Dermis blood vessel endothelial cell (primary cell): ENCODE results near the gene SATB2. TPM values are rescaled to one million over a fixed set of nuclear protein-coding genes. Genes with fewer than 3 reads are reported as not detected.

Experiments used
- DNase-seq: peaks from one replicate; pipeline ENCODE4 v3.0.0; 2010
- total RNA-seq: library from RNA; depleted of rRNA; stranded (reverse); fragments of >200 nt; gene quantifications from 2 replicates; pipeline ENCODE4 v1.2.3, GENCODE V29; 2014

SATB2 gene
- 0.33 and 0.85 TPM in 2 replicates for total RNA-seq

DNA sequence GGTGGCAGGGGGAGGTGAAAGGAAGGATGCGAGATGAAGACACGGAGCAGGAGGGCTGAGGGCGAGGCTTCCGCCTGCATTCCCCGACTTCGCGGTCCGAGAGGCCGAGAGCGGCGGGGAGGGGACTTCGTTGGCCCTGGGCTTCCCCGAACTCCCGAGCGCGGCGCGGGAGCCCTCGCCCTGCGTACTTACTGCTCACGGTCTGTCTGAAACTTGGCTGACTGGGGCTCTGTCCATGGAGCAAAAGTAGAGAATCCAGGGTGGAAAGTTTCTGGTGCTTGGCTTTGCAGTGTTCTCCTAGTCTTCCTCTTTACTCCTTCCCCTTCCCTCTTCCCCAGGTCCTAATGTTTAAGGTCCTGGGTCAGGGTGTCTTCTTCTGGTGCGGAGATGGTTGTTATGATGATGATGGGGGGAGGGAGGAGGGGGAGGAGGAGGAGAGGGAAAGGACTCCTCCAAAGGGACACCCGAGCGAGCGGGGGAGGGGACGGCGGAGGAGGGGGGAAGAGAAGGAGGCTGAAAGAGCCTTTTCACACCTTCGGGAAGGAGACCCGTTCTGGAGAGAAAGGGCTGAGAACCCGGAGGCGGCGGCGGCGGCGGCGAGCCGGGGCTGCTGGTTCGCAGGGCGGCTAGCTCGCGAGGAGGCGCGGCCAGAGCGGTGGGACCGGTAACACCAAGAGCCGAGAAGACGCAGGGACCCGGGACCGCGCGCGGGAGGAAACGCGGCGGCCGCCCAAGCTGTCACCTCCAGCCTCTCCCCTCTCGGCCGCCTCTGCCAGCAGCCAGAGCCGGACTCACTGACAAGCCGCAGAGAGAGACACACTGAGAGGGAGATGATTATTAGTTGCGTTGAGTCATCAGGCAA, at the start of gene SATB2:
Gene SATB2, minus strand, starts transcription at position 793 of the 862 bp plus-strand sequence. CDS start 1,902 bp downstream, outside the sequence.
- peak; percentile 24 for DNase-seq

DNA sequence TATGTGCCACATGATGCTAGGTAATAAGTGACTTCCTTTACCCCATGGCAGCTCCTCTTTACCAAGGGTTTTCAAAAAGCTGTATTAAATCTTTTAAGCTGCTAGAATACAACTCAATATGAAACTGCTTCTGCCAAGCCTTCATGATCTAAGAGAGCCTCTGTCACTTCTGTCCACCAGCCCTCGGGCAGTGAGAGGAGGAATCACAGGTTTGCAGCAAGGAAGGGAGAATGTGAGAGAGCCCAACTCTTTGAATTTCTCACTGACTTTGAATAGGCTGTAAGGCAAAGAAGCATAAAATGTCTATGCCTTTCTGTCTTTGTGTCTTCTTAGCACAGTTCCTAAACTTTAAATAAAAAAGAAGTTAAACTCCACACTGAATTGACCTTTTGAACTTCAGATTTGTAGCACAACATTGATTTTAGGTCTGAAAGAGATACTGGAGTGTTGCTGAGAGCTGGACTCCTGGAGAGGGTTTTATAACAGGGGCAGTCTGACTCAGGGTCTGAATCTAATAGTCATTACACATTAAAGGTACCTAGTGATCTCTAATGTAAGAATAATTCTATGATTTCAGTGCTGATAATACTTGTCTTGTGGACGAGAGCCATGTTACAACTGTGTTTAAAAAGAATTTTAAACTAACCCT, 48.1 kb upstream of the SATB2 start:
- DNase-seq = no peak

DNA sequence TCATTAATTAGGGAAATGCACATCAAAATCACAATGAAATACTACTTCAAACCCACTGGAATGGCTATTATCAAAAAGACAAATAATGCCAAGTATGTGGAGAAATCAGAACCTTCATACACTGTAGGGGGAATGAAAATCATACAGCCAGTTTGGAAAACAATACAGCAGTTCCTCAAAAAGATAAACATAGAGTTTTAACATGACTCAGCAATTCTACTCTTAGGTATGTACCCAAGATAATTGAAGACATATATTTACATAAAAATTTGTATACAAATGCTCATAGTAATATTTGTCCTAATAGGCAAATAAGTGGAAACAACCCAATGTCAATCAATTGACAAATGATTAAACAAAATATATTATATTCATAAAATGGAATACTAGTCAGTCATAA, 45.4 kb upstream of the SATB2 start:
- DNase-seq = no peak

DNA sequence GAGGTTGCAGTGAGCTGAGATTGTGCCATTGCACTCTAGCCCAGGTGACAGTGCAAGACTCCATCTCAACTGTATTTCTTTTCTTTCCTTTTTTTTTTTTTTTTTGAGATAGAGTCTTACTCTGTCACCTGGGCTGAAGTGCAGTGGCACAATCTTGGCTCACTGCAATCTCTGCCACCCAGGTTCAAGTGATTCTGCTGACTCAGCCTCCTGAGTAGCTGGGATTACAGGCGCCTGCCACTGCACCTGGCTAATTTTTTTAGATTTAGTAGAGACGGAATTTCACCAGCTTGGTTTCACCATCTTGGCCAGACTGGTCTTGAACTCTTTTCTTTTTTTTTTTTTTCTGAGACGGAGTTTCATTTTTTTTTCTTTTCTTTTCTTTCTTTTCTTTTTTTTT, 41.3 kb upstream of the SATB2 start:
- no peak for DNase-seq

DNA sequence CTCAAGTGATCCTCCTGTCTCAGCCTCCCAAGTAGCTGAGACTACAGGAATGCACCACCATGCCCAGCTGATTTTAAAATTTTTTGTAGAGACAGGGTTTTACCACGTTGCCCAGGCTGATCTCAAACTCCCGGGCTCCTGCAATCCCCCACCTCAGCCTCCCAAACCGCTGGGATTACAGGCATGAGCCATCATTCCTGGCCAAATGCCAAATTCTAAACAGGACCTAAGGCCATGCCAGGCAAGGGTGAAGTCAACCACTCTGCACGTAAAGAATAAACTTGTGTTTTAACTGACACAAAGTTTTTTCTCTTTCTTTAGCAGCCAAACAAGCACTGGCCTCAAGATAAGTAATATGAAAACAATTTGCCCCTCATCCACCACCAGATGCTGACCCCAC, 37.4 kb upstream of the SATB2 start:
- DNase-seq = no peak

DNA sequence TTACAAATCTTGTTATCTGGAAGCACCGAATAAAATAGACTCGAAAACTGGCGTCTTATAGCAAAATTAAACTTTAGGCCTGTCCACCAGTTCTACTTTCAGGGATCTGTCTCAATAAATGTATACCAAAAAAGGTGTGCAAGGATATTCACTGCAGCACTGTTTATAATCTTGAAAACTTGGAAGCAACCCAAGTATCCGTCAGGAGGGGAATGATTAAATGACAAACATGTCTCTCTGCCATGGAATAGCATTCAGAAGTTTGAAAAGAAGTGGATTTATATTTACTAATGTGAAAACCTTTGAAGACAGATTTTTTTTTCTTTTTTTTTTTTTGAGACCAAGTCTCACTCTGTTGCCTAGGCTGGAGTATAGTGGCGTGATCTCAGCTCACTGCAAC, 32.3 kb upstream of the SATB2 start:
- no peak for DNase-seq

DNA sequence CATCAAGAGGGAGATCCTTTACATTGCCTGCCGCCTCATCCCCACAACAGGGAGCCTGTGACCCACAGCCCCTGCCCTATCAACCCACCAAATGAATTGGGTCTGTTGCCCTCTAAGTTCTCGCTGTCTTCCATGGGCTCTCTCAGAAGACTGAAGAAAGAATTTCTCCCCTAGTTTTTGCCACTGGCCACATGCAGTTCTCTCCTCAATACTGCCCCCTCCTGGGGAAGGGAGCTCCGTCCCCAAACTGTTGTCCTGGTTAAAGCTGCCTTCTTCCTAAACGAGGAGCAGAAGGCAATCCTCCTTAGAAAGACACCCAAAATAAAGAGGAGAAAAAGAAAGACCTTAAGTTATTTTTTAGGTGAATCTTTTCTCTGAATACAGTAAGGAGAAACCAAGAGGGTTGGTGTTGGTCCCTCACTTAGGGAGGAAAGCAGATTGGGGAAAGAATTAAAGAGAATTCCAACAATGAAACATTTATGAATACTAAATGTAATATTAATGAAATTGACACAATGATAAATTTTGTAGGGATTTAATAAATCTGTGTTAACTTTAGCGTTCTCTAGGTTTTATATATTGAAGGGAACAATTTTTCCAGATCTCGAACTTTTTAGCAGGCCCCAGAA, 31.1 kb upstream of the SATB2 start:
- DNase-seq = peak; percentile 72

DNA sequence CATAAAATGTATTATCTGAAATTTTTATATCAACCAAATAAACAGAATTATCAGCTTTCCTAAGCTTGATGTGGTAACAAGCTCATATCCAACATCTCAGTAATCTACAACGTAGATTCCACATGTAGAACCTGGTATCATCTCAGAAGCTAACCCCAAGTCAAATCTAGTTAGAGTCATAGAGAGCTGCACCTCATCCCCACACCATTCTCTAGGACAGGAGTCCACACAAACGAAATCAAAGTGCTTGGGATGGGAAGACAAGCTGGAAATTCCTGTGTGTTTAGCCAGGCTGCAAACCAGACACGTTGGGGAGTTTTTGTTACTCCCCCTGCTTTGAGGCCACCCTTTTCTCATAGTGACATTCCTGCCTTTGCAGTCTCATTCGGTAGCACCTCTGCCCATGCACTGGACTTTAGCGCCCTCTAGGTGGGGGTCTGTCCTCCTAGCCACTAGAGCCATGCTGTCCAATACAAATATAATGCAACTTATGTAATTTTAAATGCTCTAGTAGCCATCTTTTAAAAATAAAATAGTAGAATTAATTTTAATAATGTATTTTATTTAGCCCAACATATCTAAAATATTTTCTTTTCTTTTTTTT, 28.1 kb upstream of the SATB2 start:
- DNase-seq = peak; percentile 67

DNA sequence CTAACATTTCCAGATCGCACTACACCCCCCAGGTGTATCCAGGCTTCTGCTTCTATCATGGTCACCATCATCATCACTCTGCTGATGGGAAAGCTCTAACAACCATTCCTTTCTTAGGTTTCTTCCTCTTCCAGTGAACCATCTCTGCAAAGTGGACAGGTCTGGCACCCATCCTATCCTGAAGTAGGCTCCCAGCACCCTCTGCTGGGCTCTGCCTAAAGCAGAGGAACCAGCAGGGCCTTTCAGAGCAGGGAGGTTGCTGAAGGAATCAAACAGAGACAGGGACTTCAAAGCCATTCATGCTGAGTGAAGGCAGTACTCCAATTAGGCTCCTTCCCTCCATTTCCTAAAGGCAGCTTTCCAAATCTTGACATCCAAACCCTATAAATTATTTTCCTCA, 27.2 kb upstream of the SATB2 start:
- DNase-seq = no peak

DNA sequence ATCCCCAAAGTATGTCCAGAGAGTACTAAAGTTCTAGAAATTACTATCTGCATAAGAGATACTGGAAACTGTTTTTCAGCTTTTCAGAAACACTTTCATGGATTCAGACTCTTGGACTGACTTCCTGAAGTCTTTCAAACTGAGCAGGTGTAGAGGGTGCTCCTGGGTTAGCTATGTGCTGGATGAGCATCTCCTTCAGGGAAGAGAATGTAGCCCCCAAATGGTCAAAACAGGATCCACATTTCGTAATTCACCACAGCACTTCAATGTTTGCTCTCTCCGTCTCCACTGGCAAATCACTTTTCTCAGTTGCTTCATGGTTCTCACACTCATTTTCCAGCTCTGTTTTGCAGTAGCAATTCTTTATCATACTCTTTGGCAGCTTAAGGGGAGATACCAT, 23.2 kb upstream of the SATB2 start:
- DNase-seq = no peak

DNA sequence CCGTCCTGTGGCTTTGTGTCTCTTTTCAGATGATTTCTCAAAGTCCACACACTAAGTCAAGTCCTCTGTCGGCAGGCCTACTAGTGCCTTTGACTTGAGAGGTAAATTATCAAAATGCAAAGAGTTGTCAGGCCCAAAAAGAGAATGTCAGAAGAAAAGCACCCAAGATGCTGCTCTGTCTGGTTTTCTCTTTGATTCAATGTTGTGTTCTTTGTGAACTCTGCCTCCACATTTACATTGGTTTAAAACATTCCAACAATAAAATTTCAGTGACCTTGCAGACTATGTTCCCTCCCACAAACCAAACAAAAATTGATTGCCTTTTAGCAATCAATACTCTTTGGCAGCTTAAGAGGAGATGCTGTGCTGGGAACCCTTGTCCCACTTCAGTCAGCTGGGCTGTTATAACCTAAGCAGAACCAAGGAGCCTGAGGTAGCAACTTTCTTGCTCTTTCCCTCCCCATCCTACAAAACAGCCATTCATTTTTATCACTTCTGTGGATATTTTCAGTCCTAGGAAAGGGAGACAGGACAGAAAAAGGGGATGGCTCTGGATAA, 19.6 kb upstream of the SATB2 start:
- no peak for DNase-seq

DNA sequence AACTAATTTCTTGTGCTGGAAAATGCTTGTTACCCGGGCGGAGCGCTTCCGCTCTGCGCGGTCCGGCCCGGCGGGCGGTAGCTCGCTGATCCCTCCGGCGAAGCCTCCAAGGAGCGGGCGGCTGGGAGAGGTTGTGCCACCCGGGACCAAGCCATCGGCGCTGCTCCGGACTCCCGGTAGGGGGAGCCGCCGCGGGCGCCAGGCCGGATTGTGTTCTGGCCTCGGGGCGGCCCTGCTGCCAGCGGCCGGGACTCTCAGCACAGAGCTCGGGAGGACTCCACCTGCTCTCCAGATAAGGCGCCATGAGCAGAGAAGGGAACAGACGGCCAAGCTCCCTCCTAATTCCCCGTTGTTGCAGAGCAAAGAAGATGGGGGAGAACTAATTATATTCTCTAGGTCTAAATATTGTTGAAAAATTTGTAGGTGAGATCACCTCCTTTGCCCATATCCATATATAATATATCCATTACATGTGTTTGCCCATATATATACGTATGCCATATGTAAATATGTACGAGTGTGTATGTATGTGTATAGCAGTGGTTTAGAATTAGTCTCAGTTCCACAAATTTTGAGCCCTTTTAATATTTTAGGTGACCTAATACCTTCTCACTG, 13.8 kb upstream of the SATB2 start:
- DNase-seq = peak; percentile 65

DNA sequence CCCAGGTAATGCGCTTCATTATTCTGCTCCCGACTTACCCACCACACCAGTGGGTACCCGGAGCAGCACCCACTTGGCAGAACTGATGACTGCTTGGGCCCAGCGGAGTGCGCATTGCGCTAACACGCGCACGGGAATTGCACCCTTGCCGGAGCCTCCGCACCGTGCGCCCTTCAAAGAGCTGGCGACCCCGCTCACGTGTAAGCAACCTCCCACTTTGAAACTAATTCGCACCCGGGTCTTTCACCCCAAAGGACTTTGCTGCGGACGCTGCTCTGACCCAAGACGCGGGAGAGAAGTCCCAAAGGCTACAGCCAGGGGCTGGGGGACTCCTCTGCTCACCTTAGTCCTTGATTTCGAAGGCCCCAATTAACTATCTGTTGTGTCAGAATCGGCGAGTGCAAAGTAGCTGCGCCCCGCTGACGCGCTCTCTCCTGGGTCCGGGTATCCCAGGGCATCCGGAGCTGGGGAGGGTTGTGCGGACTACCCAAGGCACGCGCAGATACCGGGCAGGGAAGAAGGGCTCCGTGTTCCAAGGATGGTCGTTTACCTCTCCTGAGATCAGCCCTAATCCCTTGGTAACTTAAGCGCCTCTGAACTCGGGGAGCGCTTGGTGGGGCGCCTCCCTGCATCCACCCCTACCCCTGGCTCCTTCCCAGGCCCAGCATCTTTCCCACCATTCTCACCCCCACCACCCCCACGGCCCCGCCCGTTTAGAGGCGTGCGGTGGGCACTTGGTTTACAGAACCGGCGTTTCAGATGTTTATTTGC, 13.1 kb upstream of the SATB2 start:
- no peak for DNase-seq

DNA sequence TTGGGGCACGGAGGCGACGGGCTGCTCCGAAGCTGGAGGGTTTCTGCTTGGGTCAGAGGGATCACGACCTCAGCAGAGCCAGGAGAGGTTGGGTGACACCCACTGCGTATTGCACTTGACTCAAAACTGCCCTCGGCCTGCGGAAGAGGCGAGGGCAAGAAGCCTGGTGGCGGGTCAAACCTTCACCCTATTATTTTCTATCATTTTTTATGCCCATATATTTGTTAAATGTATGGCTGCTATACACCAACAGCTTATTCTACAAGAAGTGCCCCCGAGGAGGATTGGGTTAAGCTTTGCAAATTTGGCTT, 12.6 kb upstream of the SATB2 start:
- no peak for DNase-seq

DNA sequence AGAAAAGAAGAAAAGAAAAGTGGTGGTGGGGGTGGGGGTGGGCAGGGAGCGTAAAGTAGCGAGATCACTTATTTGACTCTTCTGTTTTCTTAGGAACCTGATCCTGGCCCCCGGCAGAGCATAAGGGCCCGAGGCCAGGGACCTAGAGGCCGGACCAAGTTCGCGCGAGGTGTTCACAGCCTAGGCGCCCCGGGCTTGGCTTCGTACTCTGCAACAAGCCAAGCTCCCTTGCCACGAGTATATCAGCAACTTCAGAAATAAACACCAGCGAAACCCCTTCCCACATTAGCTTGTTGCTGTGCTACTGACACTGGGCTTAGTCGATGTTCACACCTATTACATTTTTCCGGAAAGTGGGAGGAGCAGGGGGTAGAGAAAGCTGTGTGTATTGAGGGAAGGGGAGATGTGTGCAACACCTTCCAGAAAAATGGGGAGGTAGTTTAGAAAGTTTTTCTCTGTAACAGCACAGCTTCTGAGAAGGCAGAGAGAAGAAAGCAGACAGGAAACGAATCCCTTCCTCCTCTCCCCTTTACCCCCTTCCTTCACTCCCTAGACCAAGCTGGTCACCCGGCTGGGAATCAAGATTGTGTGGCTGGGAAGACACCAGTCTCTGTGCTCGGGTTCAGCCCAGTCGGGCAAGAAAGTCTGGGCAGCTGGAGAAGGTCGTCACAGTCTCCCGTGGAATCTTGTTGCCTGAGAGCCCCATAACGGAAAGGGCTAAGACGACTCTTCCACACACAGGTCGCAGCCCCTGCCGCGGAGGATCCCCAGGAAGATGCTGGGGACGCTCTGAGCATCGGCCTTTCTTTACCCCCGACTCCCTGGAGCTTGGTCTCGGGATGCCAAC, 12.0 kb upstream of the SATB2 start:
- no peak for DNase-seq

DNA sequence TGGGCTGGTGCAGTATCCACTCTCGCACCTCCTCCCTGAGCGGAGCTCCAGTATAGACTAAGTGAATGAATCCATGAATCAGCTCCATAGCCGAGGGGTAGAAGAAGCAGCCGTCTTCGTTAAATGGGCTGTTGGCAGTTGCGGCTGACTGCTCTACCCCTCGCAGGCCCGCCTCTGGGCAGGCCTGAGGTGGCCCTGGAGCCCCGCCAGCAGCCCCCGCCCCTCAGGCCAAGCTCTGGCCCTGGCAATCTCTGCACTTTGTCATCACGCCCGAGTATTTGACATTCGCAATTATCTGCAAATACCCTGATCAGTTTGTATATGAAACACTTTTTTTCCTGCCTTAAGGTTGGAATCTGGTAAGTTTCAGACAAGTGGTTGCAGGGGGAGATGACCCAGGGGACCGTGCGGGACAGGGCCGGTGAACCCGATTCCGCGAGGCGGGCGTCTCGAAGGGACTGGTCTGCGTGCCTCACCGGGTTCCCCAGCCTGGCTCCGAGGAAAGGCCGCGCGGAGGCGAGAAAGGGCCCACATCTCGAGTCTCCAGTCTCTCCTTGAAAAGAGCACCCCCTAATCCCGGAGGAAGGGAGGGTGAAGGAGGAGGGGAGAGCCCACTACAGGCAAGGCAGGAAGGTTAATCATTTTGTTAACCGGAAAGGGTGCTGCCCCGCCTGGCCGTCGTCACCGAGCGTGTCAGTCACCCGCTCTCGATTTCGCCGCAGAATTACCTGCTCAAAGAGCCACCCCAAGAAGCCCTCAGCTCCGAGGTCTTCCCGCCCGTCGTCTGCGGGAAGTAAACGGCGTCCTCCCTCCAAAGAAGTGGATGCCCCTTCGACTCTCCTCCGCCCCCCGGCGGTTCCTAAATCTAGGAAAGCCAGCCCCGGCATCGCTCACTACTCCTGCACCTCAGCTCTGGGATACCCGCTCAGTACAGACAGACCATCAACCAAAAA, 11.1 kb upstream of the SATB2 start:
- DNase-seq = no peak

DNA sequence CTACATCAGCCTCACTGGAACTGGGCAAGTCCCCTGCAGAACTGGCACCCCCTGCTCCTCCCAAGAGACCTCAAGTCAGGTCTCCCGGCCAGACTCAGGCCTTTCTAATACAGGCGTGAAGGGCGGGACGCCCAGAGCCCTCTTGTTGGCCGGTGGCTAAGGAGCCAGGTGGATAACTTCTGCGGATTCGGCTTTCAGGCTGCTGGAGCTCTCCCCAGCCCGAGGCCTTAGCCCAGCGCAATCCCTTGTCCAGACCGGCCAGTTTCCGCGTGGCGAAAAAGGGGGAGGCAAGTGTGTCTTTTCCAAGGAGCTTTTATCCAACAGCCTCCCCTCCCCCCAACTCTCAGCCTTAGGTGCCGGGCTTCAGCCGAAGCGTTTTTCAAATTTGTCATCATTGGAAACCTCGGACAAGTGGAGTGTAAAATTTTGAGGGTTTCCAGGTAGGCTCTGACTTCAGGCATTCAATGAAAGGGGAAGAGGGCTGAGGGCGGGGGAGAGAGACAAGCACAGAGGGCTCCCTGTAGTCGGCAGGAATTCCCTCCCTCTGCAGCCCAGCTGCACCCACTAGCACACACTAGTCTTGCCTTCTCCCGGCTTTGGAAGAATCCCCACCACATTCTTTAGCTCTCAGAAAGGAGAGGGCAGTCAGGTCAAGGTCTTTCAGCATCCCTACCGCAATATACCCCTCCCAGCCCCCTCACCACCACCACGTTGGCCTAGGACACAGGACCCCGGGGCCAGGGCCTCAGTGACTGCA, 9.5 kb upstream of the SATB2 start:
- DNase-seq = no peak

DNA sequence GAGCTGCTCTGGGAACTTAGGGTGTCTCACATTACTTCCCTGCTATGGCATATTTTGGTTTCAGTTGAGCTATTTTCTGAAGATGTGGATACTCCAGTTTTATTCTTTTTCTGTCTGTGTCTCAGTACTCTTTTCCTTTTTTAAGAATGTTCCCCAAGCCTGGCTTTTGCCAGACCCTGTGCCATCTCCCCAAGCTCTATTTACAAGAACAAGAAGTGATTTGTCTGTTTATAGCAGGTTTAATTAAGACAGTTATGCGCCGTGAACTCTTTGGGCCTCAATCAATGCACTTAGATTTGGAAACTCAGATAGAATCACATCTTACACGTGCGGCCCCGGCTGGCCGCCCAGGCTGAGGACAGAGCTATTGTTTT, 8.9 kb upstream of the SATB2 start:
- no peak for DNase-seq
